Chondrocyte (in vitro differentiated cells): ENCODE measurements around the gene MAN2A1. TPM values are rescaled to one million over a fixed set of nuclear protein-coding genes. Genes with fewer than 3 reads are reported as not detected.
"Not testable (repeated sequence)": the region's sequence is repeated elsewhere in the genome, so short reads cannot be mapped to it uniquely, and the experiment has no call there.

Source experiments
- DNase-seq: peaks from one replicate; pipeline ENCODE4 v3.0.0; 2021; ENCODE audit warnings: mixed read lengths, low spot score
- H3K27ac Mint-ChIP-seq: one replicate; pipeline ENCODE4 v1.8.0; 2021; ENCODE audit warnings: mild to moderate bottlenecking, moderate library complexity, mixed read lengths; ENCODE audit not compliant: unreplicated experiment
- H3K27me3 Mint-ChIP-seq: 2 replicates; pipeline ENCODE4 v1.8.0; 2021; ENCODE audit warnings: low read depth, mixed read lengths
- H3K36me3 Mint-ChIP-seq: 2 replicates; pipeline ENCODE4 v1.8.0; 2021; ENCODE audit warnings: low read depth, mixed read lengths
- H3K4me1 Mint-ChIP-seq: 2 replicates; pipeline ENCODE4 v1.8.0; 2021; ENCODE audit warnings: low read depth, mild to moderate bottlenecking, mixed read lengths
- H3K4me3 Mint-ChIP-seq: one replicate; pipeline ENCODE4 v1.8.0; 2021; ENCODE audit warnings: mild to moderate bottlenecking, moderate library complexity, mixed read lengths; ENCODE audit not compliant: unreplicated experiment
- H3K9me3 Mint-ChIP-seq: 2 replicates; pipeline ENCODE4 v1.8.0; 2021; ENCODE audit warnings: low read depth, mixed read lengths
- CTCF ChIP-seq: fragments of 200-600 bp; sonication (generic); IDR thresholded peaks from 2 replicates; pipeline ENCODE4 v1.5.0; 2021; ENCODE audit warnings: antibody characterized with exemption, mild to moderate bottlenecking, moderate library complexity
- total RNA-seq: library from RNA; stranded (reverse); gene quantifications from 3 replicates; pipeline ENCODE4 v1.2.1, GENCODE V29; 2021

The MAN2A1 gene
- total RNA-seq, 1 donor from 2014 or later: 75.0 TPM

- Mint-ChIP-seq H3K36me3 (no peaks in the 10 kb centered on the region), H3K4me1 (peaks cover 23% of the 10 kb centered on the region), H3K9me3 (peaks cover 3% of the 10 kb centered on the region), H3K27ac (no peak overlapping the region), H3K27me3 (no peaks in the 10 kb centered on the region), H3K4me3 (no peak overlapping the region)
- TF ChIP-seq CTCF: no peak
- no peak for DNase-seq
These were observed 191.4 kb downstream of the MAN2A1 start for GRCh38 chr5:109880907-109881685.

GRCh38 chr5:109882546-109882945 lies 192.8 kb downstream of the MAN2A1 start:
- Mint-ChIP-seq H3K36me3 (no peaks in the 10 kb centered on the region), H3K4me1 (peaks cover 10% of the 10 kb centered on the region), H3K9me3 (peaks cover 3% of the 10 kb centered on the region), H3K27ac (no peak overlapping the region), H3K27me3 (no peaks in the 10 kb centered on the region), H3K4me3 (no peak overlapping the region)
- no peak for DNase-seq
- no peak for TF ChIP-seq CTCF

- no peak overlapping the region for H3K27ac Mint-ChIP-seq
- H3K36me3 Mint-ChIP-seq: no peaks in the 10 kb centered on the region
- H3K4me1 Mint-ChIP-seq: peaks cover 7% of the 10 kb centered on the region
- peaks cover 3% of the 10 kb centered on the region for H3K9me3 Mint-ChIP-seq
- no peak for TF ChIP-seq CTCF
- DNase-seq: no peak
- H3K4me3 Mint-ChIP-seq: no peak overlapping the region
- H3K27me3 Mint-ChIP-seq: no peaks in the 10 kb centered on the region
These were observed 194.9 kb downstream of the MAN2A1 start for GRCh38 chr5:109884676-109885075.

GRCh38 chr5:109885205-109885604 lies 195.5 kb downstream of the MAN2A1 start:
- Mint-ChIP-seq H3K27me3 (no peaks in the 10 kb centered on the region), H3K27ac (no peak overlapping the region), H3K4me3 (no peak overlapping the region), H3K36me3 (no peaks in the 10 kb centered on the region), H3K4me1 (peaks cover 7% of the 10 kb centered on the region), H3K9me3 (peaks cover 3% of the 10 kb centered on the region)
- no peak for TF ChIP-seq CTCF
- peak; percentile 88 for DNase-seq

GRCh38 chr5:109888989-109889388 lies 199.3 kb downstream of the MAN2A1 start:
- DNase-seq: no peak
- no peaks in the 10 kb centered on the region for H3K36me3 Mint-ChIP-seq
- no peak overlapping the region for H3K27ac Mint-ChIP-seq
- peaks cover 3% of the 10 kb centered on the region for H3K9me3 Mint-ChIP-seq
- H3K4me1 Mint-ChIP-seq: no peaks in the 10 kb centered on the region
- H3K27me3 Mint-ChIP-seq: no peaks in the 10 kb centered on the region
- H3K4me3 Mint-ChIP-seq: no peak overlapping the region
- no peak for TF ChIP-seq CTCF

- not testable (repeated sequence) for H3K4me1 Mint-ChIP-seq, H3K36me3 Mint-ChIP-seq, H3K9me3 Mint-ChIP-seq, H3K27ac Mint-ChIP-seq, H3K27me3 Mint-ChIP-seq, DNase-seq, H3K4me3 Mint-ChIP-seq
These were observed 203.5 kb downstream of the MAN2A1 start for GRCh38 chr5:109893271-109893670.
